ENCODE results near the gene PRSS27. TPM values are rescaled to one million over a fixed set of nuclear protein-coding genes. Genes with fewer than 3 reads are reported as not detected.

The PRSS27 gene
- total RNA-seq, result 1 to 10 TPM; 1.6 to 2.4 TPM

DNA sequence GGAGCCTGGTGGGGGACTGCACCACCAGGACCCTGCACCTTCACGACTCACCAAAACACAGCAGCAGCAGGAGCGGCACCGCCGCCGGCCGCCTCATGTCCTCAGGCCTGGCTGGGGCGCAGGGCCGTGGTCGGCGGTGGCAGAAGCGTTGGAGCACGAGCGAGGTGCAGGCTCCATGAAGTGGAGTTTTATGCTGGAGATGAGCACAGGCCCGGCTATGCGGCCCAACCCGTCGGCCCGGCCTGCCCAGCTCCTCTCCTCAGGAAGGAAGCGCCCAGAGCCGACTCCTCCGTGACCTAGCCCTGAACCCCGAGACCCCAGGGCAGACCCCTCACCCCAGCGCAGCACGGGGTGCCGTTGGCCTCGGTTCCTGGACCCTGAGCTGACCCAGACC is at the start of gene PRSS27:
PRSS27 (minus strand) TSS at position 161 of the 394 bp plus-strand sequence; CDS start at position 97, 64 bp downstream.
- intact Hi-C loops (cut with micrococcal nuclease), result loop anchor here (2.0 to 10.0 kb wide), 2 partner anchors 37 to 55 kb away; partner anchors contain the start of gene KCTD5
- no peaks in the 10 kb centered on the region for H3K9me3 Mint-ChIP-seq
- POLR2A ChIA-PET, result no interaction called here
- no peaks in the 10 kb centered on the region for H3K36me3 Mint-ChIP-seq
- DNase-seq, result no peak
- peak within 1 kb of the TSS; percentile 67 for H3K27ac Mint-ChIP-seq
- peaks cover 4% of the 10 kb centered on the region for H3K27me3 Mint-ChIP-seq
- peaks cover 3% of the 10 kb centered on the region for H3K4me1 Mint-ChIP-seq (ENCODE audit: low read depth)
- H3K4me3 Mint-ChIP-seq, result peak within 1 kb of the TSS; percentile 75
- CTCF ChIA-PET, result interaction anchor here (0.9 kb wide), 1 partner anchor 148 kb away, joined by 4 read pairs; no protein-coding TSS in a partner anchor

DNA sequence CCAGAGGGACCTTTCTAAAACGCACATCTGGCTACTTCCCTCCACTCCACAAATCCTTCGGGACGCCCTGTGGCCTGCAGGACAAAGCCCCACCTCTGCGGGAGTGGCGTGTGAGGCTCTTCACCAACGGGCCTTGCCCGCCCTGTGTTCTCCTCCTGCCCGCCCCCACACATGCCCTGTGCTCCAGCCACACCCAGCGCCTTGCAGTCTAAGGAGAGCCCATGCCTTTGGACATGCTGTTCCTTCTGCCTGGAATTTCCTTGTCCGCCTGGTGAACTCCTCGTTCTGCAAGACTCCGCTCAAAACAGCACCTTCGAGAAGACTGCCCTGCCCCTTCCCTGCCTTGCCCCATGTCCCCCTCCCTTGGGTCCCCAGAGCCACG is 49.6 kb upstream of the PRSS27 start:
- H3K4me1 Mint-ChIP-seq (ENCODE audit: low read depth), result peaks cover 7% of the 10 kb centered on the region
- H3K36me3 Mint-ChIP-seq, result peaks cover 65% of the 10 kb centered on the region
- ChIA-PET CTCF (no interaction called here), POLR2A (no interaction called here)
- no peaks in the 10 kb centered on the region for H3K27me3 Mint-ChIP-seq
- intact Hi-C loops (cut with micrococcal nuclease), result no loop called here
- no peak overlapping the region for H3K4me3 Mint-ChIP-seq
- DNase-seq, result no peak
- no peak overlapping the region for H3K27ac Mint-ChIP-seq
- H3K9me3 Mint-ChIP-seq, result no peaks in the 10 kb centered on the region

DNA sequence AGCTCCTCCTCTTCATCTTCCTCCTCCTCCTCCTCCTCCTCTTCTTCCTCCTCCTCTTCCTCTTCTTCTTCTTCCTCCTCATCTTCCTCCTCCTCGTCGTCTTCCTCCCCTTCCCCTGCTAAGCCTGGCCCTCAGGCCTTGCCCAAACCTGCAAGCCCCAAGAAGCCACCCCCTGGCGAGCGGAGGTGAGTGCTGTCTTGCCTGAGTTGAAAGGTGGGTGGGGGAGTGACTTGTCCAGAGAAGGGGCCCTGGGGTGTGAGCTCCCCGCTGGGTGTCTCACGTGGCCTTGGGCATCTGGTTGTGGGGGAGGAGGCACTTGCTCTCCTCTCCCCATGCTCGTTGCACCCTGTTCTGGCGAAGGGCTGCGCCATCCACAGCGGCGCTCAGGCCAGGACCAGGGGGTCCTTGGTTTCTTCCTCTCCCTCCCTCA is 49.1 kb upstream of the PRSS27 start:
- Mint-ChIP-seq H3K4me3 (no peak overlapping the region), H3K27me3 (no peaks in the 10 kb centered on the region), H3K27ac (peak overlapping the region; percentile 18), H3K9me3 (no peaks in the 10 kb centered on the region), H3K4me1 (ENCODE audit: low read depth) (peaks cover 7% of the 10 kb centered on the region), H3K36me3 (peaks cover 70% of the 10 kb centered on the region)
- DNase-seq, result no peak
- CTCF ChIA-PET, result interaction anchor here (1.5 kb wide), 1 partner anchor 16 kb away, joined by 4 read pairs; no protein-coding TSS in a partner anchor
- POLR2A ChIA-PET, result no interaction called here
- intact Hi-C loops (cut with micrococcal nuclease), result no loop called here

DNA sequence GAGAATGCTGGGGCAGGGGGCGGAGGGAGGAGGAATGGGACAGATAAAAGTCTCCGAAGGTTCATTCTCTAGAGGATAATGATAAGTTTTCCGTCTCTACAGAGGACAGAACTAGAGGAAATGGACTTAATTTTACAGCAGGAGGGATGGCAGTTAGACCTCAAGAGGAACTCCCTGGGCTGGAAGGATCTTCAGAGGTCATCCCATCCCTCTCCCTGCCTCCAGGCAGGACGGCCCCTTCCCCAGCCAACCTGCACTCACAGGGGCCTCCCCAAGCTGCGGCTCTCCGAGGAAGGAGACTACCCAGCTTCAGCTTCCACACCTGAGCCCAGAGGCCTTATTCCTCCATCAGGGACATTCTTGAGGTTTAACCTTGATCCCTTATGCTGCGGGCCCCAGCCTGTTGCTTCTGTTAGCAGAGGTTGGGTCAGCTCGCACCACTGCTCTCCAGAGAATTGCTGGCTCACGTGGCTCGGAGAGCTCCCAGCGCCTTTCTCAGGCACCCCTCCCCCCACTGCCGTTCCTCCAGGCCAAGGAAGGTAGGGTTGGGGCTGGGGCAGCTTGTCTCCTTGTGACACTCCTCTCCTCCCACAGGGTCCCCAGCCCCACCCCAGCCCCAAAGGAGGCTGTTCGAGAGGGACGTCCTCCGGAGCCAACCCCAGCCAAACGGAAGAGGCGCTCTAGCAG is 48.5 kb upstream of the PRSS27 start:
- Mint-ChIP-seq H3K27ac (peak overlapping the region; percentile 18), H3K27me3 (no peaks in the 10 kb centered on the region), H3K4me3 (no peak overlapping the region), H3K36me3 (peaks cover 76% of the 10 kb centered on the region), H3K4me1 (ENCODE audit: low read depth) (peaks cover 7% of the 10 kb centered on the region), H3K9me3 (no peaks in the 10 kb centered on the region)
- no peak for DNase-seq
- intact Hi-C loops (cut with micrococcal nuclease), result no loop called here
- POLR2A ChIA-PET, result no interaction called here
- CTCF ChIA-PET, result interaction anchor here (1.5 kb wide), 1 partner anchor 16 kb away, joined by 4 read pairs; no protein-coding TSS in a partner anchor

DNA sequence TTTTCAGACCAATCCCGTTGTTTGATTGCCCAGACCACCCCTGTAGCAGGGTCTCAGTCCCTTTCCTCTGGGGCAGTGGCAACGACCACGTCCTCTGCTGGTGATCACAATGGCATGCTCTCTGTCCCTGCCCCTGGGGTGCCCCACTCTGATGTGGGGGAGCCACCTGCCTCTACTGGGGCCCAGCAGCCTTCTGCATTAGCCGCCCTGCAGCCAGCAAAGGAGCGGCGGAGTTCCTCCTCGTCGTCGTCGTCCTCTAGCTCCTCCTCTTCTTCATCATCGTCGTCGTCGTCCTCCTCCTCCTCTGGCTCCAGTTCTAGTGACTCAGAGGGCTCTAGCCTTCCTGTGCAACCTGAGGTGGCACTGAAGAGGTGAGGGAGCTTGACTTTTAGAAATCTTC is 47.9 kb upstream of the PRSS27 start:
- DNase-seq, result no peak
- ChIA-PET CTCF (interaction anchor here (1.5 kb wide), 1 partner anchor 17 kb away, joined by 4 read pairs; no protein-coding TSS in a partner anchor), POLR2A (interaction anchor here (2.6 kb wide), 1 partner anchor 15 kb away, joined by 11 read pairs; the partner anchor contains the start of gene SRRM2)
- Mint-ChIP-seq H3K4me3 (no peak overlapping the region), H3K36me3 (peaks cover 78% of the 10 kb centered on the region), H3K27me3 (no peaks in the 10 kb centered on the region), H3K9me3 (no peaks in the 10 kb centered on the region), H3K4me1 (ENCODE audit: low read depth) (peaks cover 4% of the 10 kb centered on the region), H3K27ac (no peak overlapping the region)
- intact Hi-C loops (cut with micrococcal nuclease), result no loop called here

DNA sequence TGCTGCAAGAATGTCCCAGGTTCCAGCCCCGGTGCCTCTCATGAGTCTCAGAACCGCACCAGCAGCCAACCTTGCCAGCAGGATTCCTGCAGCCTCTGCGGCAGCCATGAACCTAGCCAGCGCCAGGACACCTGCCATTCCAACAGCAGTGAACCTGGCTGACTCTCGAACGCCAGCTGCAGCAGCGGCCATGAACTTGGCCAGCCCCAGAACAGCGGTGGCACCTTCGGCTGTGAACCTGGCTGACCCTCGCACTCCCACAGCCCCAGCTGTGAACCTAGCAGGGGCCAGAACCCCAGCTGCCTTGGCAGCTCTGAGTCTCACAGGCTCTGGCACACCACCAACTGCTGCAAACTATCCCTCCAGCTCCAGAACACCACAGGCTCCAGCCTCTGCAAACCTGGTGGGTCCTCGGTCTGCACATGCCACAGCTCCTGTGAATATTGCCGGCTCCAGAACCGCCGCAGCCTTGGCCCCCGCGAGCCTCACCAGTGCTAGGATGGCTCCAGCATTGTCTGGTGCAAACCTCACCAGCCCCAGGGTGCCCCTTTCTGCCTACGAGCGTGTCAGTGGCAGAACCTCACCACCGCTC is 47.2 kb upstream of the PRSS27 start:
- CTCF ChIA-PET, result interaction anchor here (1.5 kb wide), 1 partner anchor 18 kb away, joined by 4 read pairs; no protein-coding TSS in a partner anchor
- H3K36me3 Mint-ChIP-seq, result peaks cover 82% of the 10 kb centered on the region

DNA sequence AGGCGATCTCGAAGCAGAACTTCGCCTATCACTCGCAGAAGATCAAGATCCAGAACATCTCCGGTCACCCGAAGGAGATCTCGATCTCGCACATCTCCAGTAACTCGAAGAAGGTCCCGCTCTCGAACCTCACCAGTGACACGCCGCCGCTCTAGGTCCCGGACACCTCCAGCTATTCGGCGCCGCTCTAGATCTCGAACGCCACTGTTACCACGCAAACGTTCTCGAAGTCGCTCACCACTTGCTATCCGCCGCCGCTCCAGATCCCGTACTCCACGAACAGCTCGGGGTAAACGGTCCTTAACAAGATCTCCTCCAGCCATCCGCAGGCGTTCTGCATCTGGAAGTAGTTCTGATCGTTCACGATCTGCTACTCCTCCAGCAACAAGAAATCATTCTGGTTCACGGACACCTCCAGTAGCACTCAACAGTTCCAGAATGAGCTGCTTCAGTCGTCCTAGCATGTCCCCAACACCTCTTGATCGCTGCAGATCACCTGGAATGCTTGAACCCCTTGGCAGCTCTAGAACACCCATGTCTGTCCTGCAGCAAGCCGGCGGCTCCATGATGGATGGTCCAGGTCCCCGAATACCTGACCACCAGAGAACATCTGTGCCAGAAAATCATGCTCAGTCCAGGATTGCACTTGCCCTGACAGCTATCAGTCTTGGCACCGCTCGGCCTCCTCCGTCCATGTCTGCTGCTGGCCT is 46.6 kb upstream of the PRSS27 start:
- no peaks in the 10 kb centered on the region for H3K4me1 Mint-ChIP-seq (ENCODE audit: low read depth)
- intact Hi-C loops (cut with micrococcal nuclease), result no loop called here
- CTCF ChIA-PET, result no interaction called here
- no peak overlapping the region for H3K27ac Mint-ChIP-seq
- H3K27me3 Mint-ChIP-seq, result no peaks in the 10 kb centered on the region
- no peak for DNase-seq
- no peaks in the 10 kb centered on the region for H3K9me3 Mint-ChIP-seq
- no peak overlapping the region for H3K4me3 Mint-ChIP-seq
- POLR2A ChIA-PET, result interaction anchor here (1.4 to 2.6 kb wide), 2 partner anchors 12 to 13 kb away, joined by 4 to 11 read pairs; partner anchors contain the start of gene SRRM2
- H3K36me3 Mint-ChIP-seq, result peaks cover 86% of the 10 kb centered on the region

More for the DNA sequence above, 47.2 kb upstream of the PRSS27 start:
- no peaks in the 10 kb centered on the region for H3K4me1 Mint-ChIP-seq (ENCODE audit: low read depth)
- no peak overlapping the region for H3K4me3 Mint-ChIP-seq
- no peaks in the 10 kb centered on the region for H3K27me3 Mint-ChIP-seq
- no peak overlapping the region for H3K27ac Mint-ChIP-seq
- H3K9me3 Mint-ChIP-seq, result no peaks in the 10 kb centered on the region
- POLR2A ChIA-PET, result interaction anchor here (1.4 to 2.6 kb wide), 2 partner anchors 11 to 14 kb away, joined by 4 to 11 read pairs; partner anchors contain the start of gene SRRM2
- DNase-seq, result no peak
- intact Hi-C loops (cut with micrococcal nuclease), result no loop called here

DNA sequence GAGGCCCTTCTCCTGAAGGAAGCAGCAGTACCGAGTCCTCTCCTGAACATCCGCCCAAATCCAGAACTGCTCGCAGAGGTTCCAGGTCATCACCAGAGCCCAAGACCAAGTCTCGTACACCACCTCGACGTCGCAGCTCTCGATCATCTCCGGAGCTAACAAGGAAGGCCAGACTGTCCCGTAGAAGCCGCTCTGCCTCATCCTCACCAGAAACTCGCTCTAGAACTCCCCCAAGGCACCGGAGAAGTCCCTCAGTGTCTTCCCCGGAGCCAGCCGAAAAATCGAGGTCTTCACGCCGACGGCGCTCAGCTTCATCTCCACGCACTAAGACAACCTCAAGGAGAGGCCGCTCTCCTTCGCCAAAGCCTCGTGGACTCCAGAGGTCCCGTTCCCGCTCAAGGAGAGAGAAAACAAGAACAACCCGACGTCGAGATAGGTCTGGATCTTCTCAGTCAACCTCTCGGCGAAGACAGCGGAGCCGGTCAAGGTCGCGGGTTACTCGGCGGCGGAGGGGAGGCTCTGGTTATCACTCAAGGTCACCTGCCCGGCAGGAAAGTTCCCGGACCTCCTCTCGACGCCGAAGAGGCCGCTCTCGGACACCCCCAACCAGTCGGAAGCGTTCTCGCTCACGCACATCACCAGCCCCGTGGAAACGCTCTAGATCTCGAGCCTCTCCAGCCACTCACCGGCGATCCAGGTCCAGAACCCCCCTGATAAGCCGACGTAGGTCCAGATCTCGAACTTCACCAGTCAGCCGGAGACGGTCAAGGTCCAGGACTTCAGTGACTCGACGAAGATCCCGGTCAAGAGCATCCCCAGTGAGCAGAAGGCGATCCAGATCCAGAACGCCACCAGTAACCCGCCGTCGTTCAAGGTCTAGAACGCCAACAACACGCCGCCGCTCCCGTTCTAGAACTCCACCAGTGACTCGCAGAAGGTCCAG is 45.7 kb upstream of the PRSS27 start:
- no peak for DNase-seq
- H3K27ac Mint-ChIP-seq, result no peak overlapping the region
- no peaks in the 10 kb centered on the region for H3K9me3 Mint-ChIP-seq
- ChIA-PET POLR2A (interaction anchor here (1.4 to 2.6 kb wide), 2 partner anchors 12 to 13 kb away, joined by 4 to 11 read pairs; partner anchors contain the start of gene SRRM2), CTCF (interaction anchor here (1.3 kb wide), 1 partner anchor 13 kb away, joined by 3 read pairs; the partner anchor contains the start of gene SRRM2)
- intact Hi-C loops (cut with micrococcal nuclease), result no loop called here
- no peak overlapping the region for H3K4me3 Mint-ChIP-seq
- peaks cover 88% of the 10 kb centered on the region for H3K36me3 Mint-ChIP-seq
- H3K27me3 Mint-ChIP-seq, result no peaks in the 10 kb centered on the region
- H3K4me1 Mint-ChIP-seq (ENCODE audit: low read depth), result peaks cover 3% of the 10 kb centered on the region

DNA sequence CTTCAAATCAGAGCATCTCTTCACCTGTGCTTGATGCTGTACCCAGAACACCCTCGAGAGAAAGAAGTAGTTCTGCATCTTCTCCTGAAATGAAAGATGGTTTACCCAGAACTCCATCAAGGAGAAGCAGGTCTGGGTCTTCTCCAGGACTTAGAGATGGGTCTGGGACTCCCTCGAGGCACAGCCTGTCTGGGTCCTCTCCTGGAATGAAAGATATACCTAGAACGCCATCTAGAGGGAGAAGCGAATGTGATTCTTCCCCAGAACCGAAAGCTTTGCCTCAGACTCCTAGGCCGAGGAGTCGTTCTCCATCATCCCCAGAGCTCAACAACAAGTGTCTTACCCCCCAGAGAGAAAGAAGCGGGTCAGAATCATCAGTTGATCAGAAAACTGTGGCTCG is 44.7 kb upstream of the PRSS27 start:
- intact Hi-C loops (cut with micrococcal nuclease), result no loop called here
- Mint-ChIP-seq H3K36me3 (peaks cover 93% of the 10 kb centered on the region), H3K27ac (no peak overlapping the region), H3K27me3 (no peaks in the 10 kb centered on the region), H3K4me3 (no peak overlapping the region), H3K4me1 (ENCODE audit: low read depth) (peaks cover 9% of the 10 kb centered on the region), H3K9me3 (no peaks in the 10 kb centered on the region)
- CTCF ChIA-PET, result interaction anchor here (1.3 kb wide), 1 partner anchor 12 kb away, joined by 3 read pairs; the partner anchor contains the start of gene SRRM2
- POLR2A ChIA-PET, result interaction anchor here (2.6 kb wide), 1 partner anchor 11 kb away, joined by 11 read pairs; no protein-coding TSS in a partner anchor
- DNase-seq, result no peak

DNA sequence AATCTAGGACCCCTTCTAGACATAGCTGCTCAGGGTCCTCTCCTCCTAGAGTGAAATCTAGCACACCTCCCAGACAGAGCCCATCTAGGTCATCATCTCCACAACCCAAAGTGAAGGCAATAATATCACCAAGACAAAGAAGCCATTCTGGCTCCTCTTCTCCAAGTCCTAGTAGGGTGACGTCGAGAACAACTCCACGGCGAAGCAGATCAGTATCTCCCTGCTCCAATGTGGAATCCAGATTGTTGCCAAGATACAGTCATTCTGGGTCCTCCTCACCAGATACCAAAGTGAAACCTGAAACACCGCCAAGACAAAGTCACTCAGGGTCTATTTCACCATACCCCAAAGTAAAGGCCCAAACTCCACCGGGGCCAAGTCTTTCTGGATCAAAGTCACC is 43.1 kb upstream of the PRSS27 start:
- no peak overlapping the region for H3K4me3 Mint-ChIP-seq
- POLR2A ChIA-PET, result interaction anchor here (1.1 to 2.6 kb wide), 2 partner anchors 10 to 13 kb away, joined by 3 to 11 read pairs; no protein-coding TSS in a partner anchor

DNA sequence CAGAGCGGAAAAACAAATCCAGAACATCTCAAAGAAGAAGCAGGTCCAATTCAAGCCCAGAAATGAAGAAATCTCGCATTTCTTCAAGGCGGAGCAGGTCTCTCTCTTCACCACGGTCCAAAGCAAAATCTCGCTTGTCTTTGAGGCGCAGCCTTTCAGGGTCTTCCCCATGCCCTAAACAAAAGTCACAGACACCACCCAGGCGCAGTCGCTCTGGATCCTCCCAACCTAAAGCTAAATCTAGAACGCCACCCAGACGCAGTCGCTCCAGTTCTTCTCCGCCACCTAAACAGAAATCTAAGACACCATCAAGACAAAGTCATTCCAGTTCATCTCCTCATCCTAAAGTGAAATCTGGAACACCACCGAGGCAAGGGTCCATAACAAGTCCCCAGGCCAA is 42.7 kb upstream of the PRSS27 start:
- intact Hi-C loops (cut with micrococcal nuclease), result no loop called here
- no peak for DNase-seq
- Mint-ChIP-seq H3K9me3 (no peaks in the 10 kb centered on the region), H3K4me1 (ENCODE audit: low read depth) (peaks cover 16% of the 10 kb centered on the region), H3K27ac (no peak overlapping the region), H3K27me3 (no peaks in the 10 kb centered on the region), H3K36me3 (peaks cover 95% of the 10 kb centered on the region), H3K4me3 (no peak overlapping the region)
- ChIA-PET CTCF (no interaction called here), POLR2A (interaction anchor here (2.6 kb wide), 1 partner anchor 9 kb away, joined by 11 read pairs; no protein-coding TSS in a partner anchor)

More for the DNA sequence above, 43.1 kb upstream of the PRSS27 start:
- DNase-seq, result no peak
- H3K4me1 Mint-ChIP-seq (ENCODE audit: low read depth), result peaks cover 16% of the 10 kb centered on the region
- peaks cover 95% of the 10 kb centered on the region for H3K36me3 Mint-ChIP-seq
- CTCF ChIA-PET, result no interaction called here
- H3K27ac Mint-ChIP-seq, result peak overlapping the region; percentile 39
- intact Hi-C loops (cut with micrococcal nuclease), result no loop called here
- H3K9me3 Mint-ChIP-seq, result no peaks in the 10 kb centered on the region
- no peaks in the 10 kb centered on the region for H3K27me3 Mint-ChIP-seq

Data from activated CD4-positive, alpha-beta memory T cell treated with anti-CD3 and anti-CD28 coated beads for 36 hours (primary cell).